Measurements from ENCODE around the gene ACR. TPM values are rescaled to one million over a fixed set of nuclear protein-coding genes. Genes with fewer than 3 reads are reported as not detected.
"Not testable (repeated sequence)": the region's sequence is repeated elsewhere in the genome, so short reads cannot be mapped to it uniquely, and the experiment has no call there.

The ACR gene
- total RNA-seq, 1 experiment from 2014 or later = not detected

DNA sequence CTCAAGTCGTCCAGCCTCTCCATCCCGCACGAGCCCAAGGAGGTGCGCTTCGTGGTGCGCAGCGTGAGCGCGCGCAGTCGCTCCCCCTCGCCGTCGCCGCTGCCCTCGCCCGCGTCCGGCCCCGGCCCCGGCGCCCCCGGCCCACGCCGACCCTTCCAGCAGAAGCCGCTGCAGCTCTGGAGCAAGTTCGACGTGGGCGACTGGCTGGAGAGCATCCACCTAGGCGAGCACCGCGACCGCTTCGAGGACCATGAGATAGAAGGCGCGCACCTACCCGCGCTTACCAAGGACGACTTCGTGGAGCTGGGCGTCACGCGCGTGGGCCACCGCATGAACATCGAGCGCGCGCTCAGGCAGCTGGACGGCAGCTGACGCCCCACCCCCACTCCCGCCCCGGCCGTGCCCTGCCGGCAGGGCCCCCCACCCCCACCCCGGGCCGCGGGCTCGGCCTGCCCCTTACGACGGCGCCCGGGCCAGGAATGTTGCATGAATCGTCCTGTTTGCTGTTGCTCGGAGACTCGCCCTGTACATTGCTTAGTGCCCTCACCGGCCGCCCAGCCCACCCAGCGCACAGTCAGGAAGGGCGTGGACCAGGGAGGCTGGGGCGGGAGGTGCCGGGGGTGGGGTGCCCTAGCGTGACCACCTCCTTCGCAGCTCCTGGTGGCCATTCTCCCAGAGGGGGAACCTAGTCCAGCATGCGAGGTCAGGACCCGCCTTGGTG lies 6.9 kb upstream of the ACR start:
- peaks cover 22% of the 10 kb centered on the region; the same call in 1 of the 2 replicates for H3K27me3 ChIP-seq (ENCODE audit: control insufficient read depth, insufficient read depth, low read length)
- DNase-seq = peak; percentile 88
- no peaks in the 10 kb centered on the region for H3K36me3 ChIP-seq (replicated peaks; ENCODE audit: control insufficient read depth, insufficient read depth, low read length)
- H3K4me3 ChIP-seq (ENCODE audit: insufficient read depth, low read depth, low read length) = no peak overlapping the region

GRCh38 chr22:50731811-50732624 lies 6.0 kb upstream of the ACR start:
- Histone ChIP-seq H3K27me3 (ENCODE audit: control insufficient read depth, insufficient read depth, low read length) (peaks cover 25% of the 10 kb centered on the region), H3K36me3 (replicated peaks; ENCODE audit: control insufficient read depth, insufficient read depth, low read length) (no peaks in the 10 kb centered on the region), H3K4me3 (ENCODE audit: insufficient read depth, low read depth, low read length) (no peak overlapping the region)
- DNase-seq = peak; percentile 87

DNA sequence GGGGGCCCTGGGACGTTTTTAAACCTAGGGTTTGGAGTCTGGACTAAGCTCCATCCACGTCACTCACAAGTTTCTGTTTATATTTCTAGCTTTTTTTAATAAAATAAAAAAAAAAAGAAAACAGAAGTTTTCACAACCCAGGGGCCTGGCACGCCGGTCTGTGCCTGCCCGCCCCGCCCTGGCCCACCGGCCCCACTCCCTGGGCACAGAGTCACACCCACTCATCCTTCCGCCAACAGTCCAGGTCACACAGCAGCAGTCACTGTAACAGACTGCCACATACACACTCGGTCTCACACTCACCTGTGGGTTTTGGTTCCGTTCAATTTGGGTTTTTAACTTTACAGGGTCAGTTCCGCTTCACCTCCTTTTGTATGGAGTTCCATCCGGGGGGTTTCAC lies 5.3 kb upstream of the ACR start:
- peaks cover 29% of the 10 kb centered on the region for H3K27me3 ChIP-seq (ENCODE audit: control insufficient read depth, insufficient read depth, low read length)
- no peak overlapping the region for H3K4me3 ChIP-seq (ENCODE audit: insufficient read depth, low read depth, low read length)
- DNase-seq = no peak
- H3K36me3 ChIP-seq (replicated peaks; ENCODE audit: control insufficient read depth, insufficient read depth, low read length) = no peaks in the 10 kb centered on the region

- H3K36me3 ChIP-seq (replicated peaks; ENCODE audit: control insufficient read depth, insufficient read depth, low read length) = no peaks in the 10 kb centered on the region
- peaks cover 30% of the 10 kb centered on the region for H3K27me3 ChIP-seq (ENCODE audit: control insufficient read depth, insufficient read depth, low read length)
- H3K4me3 ChIP-seq (ENCODE audit: insufficient read depth, low read depth, low read length) = no peak overlapping the region
- DNase-seq = peak; percentile 71
Observed at GRCh38 chr22:50733521-50734342, 4.3 kb upstream of the ACR start.

- no peak for DNase-seq
Observed at GRCh38 chr22:50734343-50734771, 3.6 kb upstream of the ACR start.

DNA sequence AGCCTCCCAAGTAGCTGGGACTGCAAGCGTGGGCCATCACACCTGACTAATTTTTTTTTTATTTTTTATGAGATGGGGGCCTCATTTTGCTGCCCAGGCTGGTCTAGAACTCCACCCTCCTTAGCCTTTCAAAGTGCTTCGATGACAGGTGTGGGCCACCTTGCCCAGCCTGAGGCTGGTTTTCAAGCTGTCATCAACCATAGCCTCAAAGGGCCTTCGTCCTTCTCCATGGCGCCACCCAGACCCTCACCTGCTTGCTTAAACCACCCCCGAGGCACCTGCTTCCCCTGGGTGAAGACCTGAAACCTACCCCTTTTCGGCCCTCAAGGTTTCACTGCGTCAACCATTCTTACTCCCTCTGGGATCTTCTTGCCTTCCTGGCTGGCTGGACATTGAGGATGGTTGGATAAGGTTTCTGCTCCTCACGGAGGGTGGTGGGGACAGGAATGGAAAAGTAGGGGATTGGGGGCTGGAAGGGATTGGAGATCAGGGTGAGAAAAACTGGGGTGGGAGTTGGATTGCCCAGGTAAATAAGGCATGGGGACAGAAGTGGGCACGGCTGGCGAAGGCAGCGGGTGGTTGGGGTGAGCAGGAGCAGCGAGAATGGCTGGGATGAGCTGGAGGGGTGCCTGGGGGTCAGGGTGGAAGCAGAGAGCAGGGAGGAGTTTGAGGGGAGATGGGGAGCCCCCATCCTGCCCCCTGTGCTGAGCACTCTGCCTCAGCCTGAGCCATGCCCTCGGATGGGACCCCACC lies 2.8 kb upstream of the ACR start:
- Histone ChIP-seq H3K4me3 (ENCODE audit: insufficient read depth, low read depth, low read length) (no peak overlapping the region), H3K27me3 (ENCODE audit: control insufficient read depth, insufficient read depth, low read length) (peaks cover 24% of the 10 kb centered on the region), H3K36me3 (replicated peaks; ENCODE audit: control insufficient read depth, insufficient read depth, low read length) (no peaks in the 10 kb centered on the region)
- DNase-seq = no peak

More at GRCh38 chr22:50734343-50734771, 3.6 kb upstream of the ACR start:
- H3K36me3 ChIP-seq (replicated peaks; ENCODE audit: control insufficient read depth, insufficient read depth, low read length) = no peaks in the 10 kb centered on the region
- no peak overlapping the region for H3K4me3 ChIP-seq (ENCODE audit: insufficient read depth, low read depth, low read length)
- peaks cover 30% of the 10 kb centered on the region for H3K27me3 ChIP-seq (ENCODE audit: control insufficient read depth, insufficient read depth, low read length)

- Histone ChIP-seq H3K4me3 (ENCODE audit: insufficient read depth, low read depth, low read length) (no peak overlapping the region), H3K36me3 (replicated peaks; ENCODE audit: control insufficient read depth, insufficient read depth, low read length) (no peaks in the 10 kb centered on the region), H3K27me3 (ENCODE audit: control insufficient read depth, insufficient read depth, low read length) (peaks cover 21% of the 10 kb centered on the region)
- no peak for DNase-seq
Observed at GRCh38 chr22:50735739-50736030, 2.3 kb upstream of the ACR start.

GRCh38 chr22:50738649-50739227 lies 734 bp downstream of the ACR start:
- H3K36me3 ChIP-seq (replicated peaks; ENCODE audit: control insufficient read depth, insufficient read depth, low read length) = no peaks in the 10 kb centered on the region
- H3K4me3 ChIP-seq (ENCODE audit: insufficient read depth, low read depth, low read length) = no peak overlapping the region
- peaks cover 11% of the 10 kb centered on the region for H3K27me3 ChIP-seq (ENCODE audit: control insufficient read depth, insufficient read depth, low read length)
- DNase-seq = no peak

DNA sequence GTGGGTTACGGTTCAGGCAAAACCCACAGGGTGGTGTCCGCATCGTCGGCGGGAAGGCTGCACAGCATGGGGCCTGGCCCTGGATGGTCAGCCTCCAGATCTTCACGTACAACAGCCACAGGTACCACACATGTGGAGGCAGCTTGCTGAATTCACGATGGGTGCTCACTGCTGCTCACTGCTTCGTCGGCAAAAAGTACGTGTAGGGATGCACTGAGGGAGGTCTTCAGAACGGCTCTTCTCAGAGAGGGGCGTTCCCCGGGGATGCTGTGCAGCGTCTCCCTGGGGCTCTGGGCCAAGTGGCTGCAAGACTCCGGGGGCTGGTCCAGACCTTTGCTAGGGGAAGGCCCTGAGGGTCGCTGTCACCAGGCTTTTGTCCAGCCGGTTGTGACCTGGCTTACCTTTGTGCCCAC lies 1.3 kb downstream of the ACR start:
- H3K27me3 ChIP-seq (ENCODE audit: control insufficient read depth, insufficient read depth, low read length) = peaks cover 8% of the 10 kb centered on the region

GRCh38 chr22:50739894-50740293 lies 1.9 kb downstream of the ACR start:
- Histone ChIP-seq H3K27me3 (ENCODE audit: control insufficient read depth, insufficient read depth, low read length) (peaks cover 8% of the 10 kb centered on the region), H3K4me3 (ENCODE audit: insufficient read depth, low read depth, low read length) (no peak overlapping the region), H3K36me3 (replicated peaks; ENCODE audit: control insufficient read depth, insufficient read depth, low read length) (no peaks in the 10 kb centered on the region)
- DNase-seq = no peak

More for the DNA sequence above, 1.3 kb downstream of the ACR start:
- no peaks in the 10 kb centered on the region for H3K36me3 ChIP-seq (replicated peaks; ENCODE audit: control insufficient read depth, insufficient read depth, low read length)
- H3K4me3 ChIP-seq (ENCODE audit: insufficient read depth, low read depth, low read length) = no peak overlapping the region
- no peak for DNase-seq

DNA sequence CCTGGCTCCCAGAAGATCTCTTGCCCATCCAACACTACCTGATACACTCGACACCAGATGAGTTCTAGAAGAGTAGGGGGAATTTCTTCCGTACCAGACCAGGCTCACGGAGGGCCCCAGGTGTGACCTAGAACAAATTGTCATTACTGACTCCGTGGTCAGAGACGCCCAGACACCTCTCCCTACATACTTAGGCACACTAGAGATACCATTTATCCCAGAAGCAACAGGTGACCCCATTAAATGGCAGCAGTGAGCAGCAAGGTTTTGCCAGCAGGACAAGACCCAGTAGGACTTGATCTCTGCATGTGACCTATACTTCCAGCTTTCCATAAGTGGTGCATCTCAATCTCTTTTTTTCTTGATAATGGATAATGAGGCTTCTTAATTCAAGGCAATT lies 2.7 kb downstream of the ACR start:
- not testable (repeated sequence) for H3K36me3 ChIP-seq (replicated peaks; ENCODE audit: control insufficient read depth, insufficient read depth, low read length); H3K4me3 ChIP-seq (ENCODE audit: insufficient read depth, low read depth, low read length); DNase-seq; H3K27me3 ChIP-seq (ENCODE audit: control insufficient read depth, insufficient read depth, low read length)

GRCh38 chr22:50744424-50744823 lies 6.4 kb downstream of the ACR start:
- DNase-seq; H3K4me3 ChIP-seq (ENCODE audit: insufficient read depth, low read depth, low read length); H3K27me3 ChIP-seq (ENCODE audit: control insufficient read depth, insufficient read depth, low read length); H3K36me3 ChIP-seq (replicated peaks; ENCODE audit: control insufficient read depth, insufficient read depth, low read length): not testable (repeated sequence)

- H3K4me3 ChIP-seq (ENCODE audit: insufficient read depth, low read depth, low read length); H3K27me3 ChIP-seq (ENCODE audit: control insufficient read depth, insufficient read depth, low read length); H3K36me3 ChIP-seq (replicated peaks; ENCODE audit: control insufficient read depth, insufficient read depth, low read length); DNase-seq: not testable (repeated sequence)
Observed at GRCh38 chr22:50747521-50747920, 9.5 kb downstream of the ACR start.

DNA sequence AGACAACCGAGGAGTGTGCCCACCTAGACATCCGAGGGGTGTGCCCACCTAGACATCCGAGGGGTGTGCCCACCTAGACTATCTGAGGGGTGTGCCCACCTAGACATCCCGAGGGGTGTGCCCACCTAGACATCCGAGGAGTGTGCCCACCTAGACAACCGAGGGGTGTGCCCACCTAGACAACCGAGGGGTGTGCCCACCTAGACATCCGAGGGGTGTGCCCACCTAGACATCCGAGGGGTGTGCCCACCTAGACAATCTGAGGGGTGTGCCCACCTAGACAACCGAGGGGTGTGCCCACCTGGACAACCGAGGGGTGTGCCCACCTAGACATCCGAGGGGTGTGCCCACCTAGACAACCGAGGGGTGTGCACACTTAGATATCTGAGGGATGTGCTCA lies 10.6 kb downstream of the ACR start:
- not testable (repeated sequence) for H3K36me3 ChIP-seq (replicated peaks; ENCODE audit: control insufficient read depth, insufficient read depth, low read length); H3K4me3 ChIP-seq (ENCODE audit: insufficient read depth, low read depth, low read length); DNase-seq; H3K27me3 ChIP-seq (ENCODE audit: control insufficient read depth, insufficient read depth, low read length)
